ENCODE results near the gene PDE11A. TPM values are rescaled to one million over a fixed set of nuclear protein-coding genes. Genes with fewer than 3 reads are reported as not detected.

Gene PDE11A
- total and polyA plus RNA-seq, 8 donors = 0.28 to 5.0 (median 1.7) TPM

GRCh38 chr2:177753682-177754491, 318.7 kb downstream of the PDE11A start:
- intact Hi-C loops (cut with DNase I) = no loop called here
- FAIRE-seq (peak; percentile 92), DNase-seq (peak in 3 of 6 donors; percentile 15 to 29 (median 18)), ATAC-seq (peak in 3 of 4 donors; percentile 76 to 88 (median 84))
- Histone ChIP-seq H3K4me3 (no peak overlapping the region), H3K4me1 (no peaks in the 10 kb centered on the region), H3K36me3 (no peaks in the 10 kb centered on the region), H3K27me3 (no peaks in the 10 kb centered on the region), H3K9me3 (no peaks in the 10 kb centered on the region), H3K27ac (no peak overlapping the region)
- WGBS, 2 donors = 80 to 84% methylated on average over 5 of the region's 5 CpGs
- TF ChIP-seq CTCF (IDR thresholded peaks at IDR 0.05) = no peak

GRCh38 chr2:177748360-177748759, 324.2 kb downstream of the PDE11A start:
- no peaks in the 10 kb centered on the region for H3K9me3 ChIP-seq
- 52 to 55% methylated on average over 3 of the region's 3 CpGs for WGBS, 2 donors
- DNase-seq = no peak
- no peak for ATAC-seq
- H3K27ac ChIP-seq = no peak overlapping the region
- TF ChIP-seq CTCF (IDR thresholded peaks at IDR 0.05) = no peak
- no peaks in the 10 kb centered on the region for H3K27me3 ChIP-seq
- no peaks in the 10 kb centered on the region for H3K4me1 ChIP-seq
- H3K36me3 ChIP-seq = no peaks in the 10 kb centered on the region
- no peak overlapping the region for H3K4me3 ChIP-seq
- intact Hi-C loops (cut with DNase I) = no loop called here
- FAIRE-seq = no peak

GRCh38 chr2:177747384-177747783, 325.2 kb downstream of the PDE11A start:
- no peak overlapping the region for H3K4me3 ChIP-seq
- FAIRE-seq = no peak

GRCh38 chr2:177746358-177746757, 326.2 kb downstream of the PDE11A start:
- no peaks in the 10 kb centered on the region for H3K36me3 ChIP-seq
- H3K27ac ChIP-seq = no peak overlapping the region
- intact Hi-C loops (cut with DNase I) = no loop called here
- ATAC-seq (no peak), DNase-seq (no peak), FAIRE-seq (no peak)
- no peaks in the 10 kb centered on the region for H3K9me3 ChIP-seq
- 86 to 87% methylated on average over 2 of the region's 2 CpGs for WGBS, 2 donors
- H3K4me3 ChIP-seq = no peak overlapping the region
- no peaks in the 10 kb centered on the region for H3K4me1 ChIP-seq
- no peak for TF ChIP-seq CTCF (IDR thresholded peaks at IDR 0.05)
- H3K27me3 ChIP-seq = no peaks in the 10 kb centered on the region

More at GRCh38 chr2:177747384-177747783, 325.2 kb downstream of the PDE11A start:
- no peaks in the 10 kb centered on the region for H3K27me3 ChIP-seq
- TF ChIP-seq CTCF (IDR thresholded peaks at IDR 0.05) = no peak
- no peak for ATAC-seq
- H3K9me3 ChIP-seq = no peaks in the 10 kb centered on the region
- DNase-seq = no peak
- intact Hi-C loops (cut with DNase I) = no loop called here
- 92 to 96% methylated on average over 4 of the region's 4 CpGs for WGBS, 2 donors
- H3K4me1 ChIP-seq = no peaks in the 10 kb centered on the region
- H3K27ac ChIP-seq = no peak overlapping the region
- H3K36me3 ChIP-seq = no peaks in the 10 kb centered on the region

- Histone ChIP-seq H3K27ac (no peak overlapping the region), H3K36me3 (no peaks in the 10 kb centered on the region), H3K27me3 (no peaks in the 10 kb centered on the region), H3K4me3 (no peak overlapping the region), H3K9me3 (no peaks in the 10 kb centered on the region), H3K4me1 (no peaks in the 10 kb centered on the region)
- intact Hi-C loops (cut with DNase I) = no loop called here
- 95 to 100% methylated on average over 1 of the region's 1 CpG for WGBS, 2 donors
- DNase-seq (no peak), FAIRE-seq (no peak), ATAC-seq (no peak)
- TF ChIP-seq CTCF (IDR thresholded peaks at IDR 0.05) = no peak
Measured at GRCh38 chr2:177745531-177745930, 327.0 kb downstream of the PDE11A start.

Data from pancreas (tissue), 10 donors.